Measurements from ENCODE around the gene KRTAP3-2. TPM values are rescaled to one million over a fixed set of nuclear protein-coding genes. Genes with fewer than 3 reads are reported as not detected.

KRTAP3-2 gene
- total and polyA plus RNA-seq, 10 donors = not detected

- H3K27me3 ChIP-seq (replicated peaks in 1 of 7) = peaks cover 0 to 12% (median 0%) of the 10 kb centered on the region in 7 donors
- no peak overlapping the region for H3K27ac ChIP-seq
- 57 to 80% (median 69%) methylated on average over 5 of the region's 5 CpGs for WGBS, 5 donors
- H3K9me3 ChIP-seq = no peaks in the 10 kb centered on the region
- H3K4me3 ChIP-seq = no peak overlapping the region
- intact Hi-C loops (cut with DNase I; ENCODE audit: low total_unique reads) = no loop called here
- H3K36me3 ChIP-seq = no peaks in the 10 kb centered on the region
- H3K4me1 ChIP-seq = no peaks in the 10 kb centered on the region
- TF ChIP-seq POLR2A (IDR thresholded peaks at IDR 0.05) (no peak), CTCF (IDR thresholded peaks at IDR 0.05 in 8 of 11, conservative IDR thresholded peaks at IDR 0.05 in 3 of 11) (no peak), POLR2AphosphoS5 (IDR thresholded peaks at IDR 0.05) (no peak)
- DNase-seq = no peak
Observed at GRCh38 chr17:41002814-41003213, 3.1 kb upstream of the KRTAP3-2 start.

GRCh38 chr17:41001795-41002194 lies 2.1 kb upstream of the KRTAP3-2 start:
- no peaks in the 10 kb centered on the region for H3K36me3 ChIP-seq
- TF ChIP-seq POLR2A (IDR thresholded peaks at IDR 0.05) (no peak), CTCF (IDR thresholded peaks at IDR 0.05 in 8 of 11, conservative IDR thresholded peaks at IDR 0.05 in 3 of 11) (no peak)
- WGBS, 5 donors = 85 to 93% (median 88%) methylated on average over 4 of the region's 4 CpGs
- H3K27me3 ChIP-seq (replicated peaks in 1 of 7) = peaks cover 0 to 22% (median 0%) of the 10 kb centered on the region in 7 donors
- H3K4me3 ChIP-seq = no peak overlapping the region
- H3K9me3 ChIP-seq = no peaks in the 10 kb centered on the region
- no peaks in the 10 kb centered on the region for H3K4me1 ChIP-seq
- no peak for DNase-seq
- no peak overlapping the region for H3K27ac ChIP-seq
- intact Hi-C loops (cut with DNase I; ENCODE audit: low total_unique reads) = no loop called here

- WGBS, 5 donors = 56 to 88% (median 76%) methylated on average over 2 of the region's 2 CpGs
- no peak overlapping the region for H3K27ac ChIP-seq
- DNase-seq = no peak
- no peaks in the 10 kb centered on the region for H3K4me1 ChIP-seq
- H3K4me3 ChIP-seq = no peak overlapping the region
- TF ChIP-seq CTCF (IDR thresholded peaks at IDR 0.05 in 8 of 11, conservative IDR thresholded peaks at IDR 0.05 in 3 of 11) = no peak
- TF ChIP-seq POLR2AphosphoS5 (IDR thresholded peaks at IDR 0.05) = no peak
- no peak for TF ChIP-seq POLR2A (IDR thresholded peaks at IDR 0.05)
- H3K9me3 ChIP-seq = no peaks in the 10 kb centered on the region
- peaks cover 0 to 37% (median 0%) of the 10 kb centered on the region in 7 donors for H3K27me3 ChIP-seq (replicated peaks in 1 of 7)
- H3K36me3 ChIP-seq = no peaks in the 10 kb centered on the region
- intact Hi-C loops (cut with DNase I; ENCODE audit: low total_unique reads) = no loop called here
Observed at GRCh38 chr17:40997361-40997760, 2.3 kb downstream of the KRTAP3-2 start.

GRCh38 chr17:40996829-40997228 lies 2.9 kb downstream of the KRTAP3-2 start:
- intact Hi-C loops (cut with DNase I; ENCODE audit: low total_unique reads) = no loop called here
- H3K4me1 ChIP-seq = no peaks in the 10 kb centered on the region
- peaks cover 0 to 41% (median 0%) of the 10 kb centered on the region in 7 donors for H3K27me3 ChIP-seq (replicated peaks in 1 of 7)
- TF ChIP-seq POLR2AphosphoS5 (IDR thresholded peaks at IDR 0.05) = no peak
- TF ChIP-seq POLR2A (IDR thresholded peaks at IDR 0.05) = no peak
- no peak for TF ChIP-seq CTCF (IDR thresholded peaks at IDR 0.05 in 8 of 11, conservative IDR thresholded peaks at IDR 0.05 in 3 of 11)
- no peaks in the 10 kb centered on the region for H3K36me3 ChIP-seq
- H3K4me3 ChIP-seq = no peak overlapping the region
- no peak for DNase-seq
- H3K9me3 ChIP-seq = no peaks in the 10 kb centered on the region
- WGBS, 5 donors = 76 to 86% (median 85%) methylated on average over 4 of the region's 4 CpGs
- H3K27ac ChIP-seq = no peak overlapping the region
